ENCODE results near the gene ALG2. TPM values are rescaled to one million over a fixed set of nuclear protein-coding genes. Genes with fewer than 3 reads are reported as not detected.

The ALG2 gene
- total and polyA plus RNA-seq, 2 of the 13 experiments (the other 11 are each of a cell fraction or from before 2014, with no cell fraction given), result 46.2 to 49.0 TPM

- BruUV-seq (replicated peaks), result no TSS peak
- WGBS (ENCODE audit: low lambda C conversion rate), result 29% methylated on average over 3 of the region's 3 CpGs
- Histone ChIP-seq H3K4me3 (replicated peaks in 1 of 3; ENCODE audit: insufficient read depth in 1 of 3, low read depth in 2 of 3, low read length in 3 of 3) (no peak overlapping the region), H3K27ac (ENCODE audit: extremely low read length, insufficient read depth, low read length) (no peak overlapping the region), H3K4me2 (ENCODE audit: low read depth, low read length) (no peak overlapping the region), H3K27me3 (ENCODE audit: control insufficient read depth in 1 of 2, insufficient read depth in 2 of 2, low read length in 2 of 2) (peaks cover 0 to 22% of the 10 kb centered on the region in 2 experiments; a peak in 2 of 5 replicates), H3K4me1 (ENCODE audit: insufficient read depth, low read length) (no peaks in the 10 kb centered on the region), H4K20me1 (ENCODE audit: insufficient read depth, low read length) (no peaks in the 10 kb centered on the region), H3K9me3 (ENCODE audit: low read length) (no peaks in the 10 kb centered on the region), H3K9ac (ENCODE audit: insufficient read depth, low read depth, low read length) (no peak overlapping the region), H2AFZ (ENCODE audit: low read length) (no peak overlapping the region), H3K79me2 (ENCODE audit: insufficient read depth, low read length) (no peaks in the 10 kb centered on the region), H3K36me3 (replicated peaks in 1 of 2; ENCODE audit: control insufficient read depth in 1 of 2, insufficient read depth in 2 of 2, low read length in 2 of 2) (no peaks in the 10 kb centered on the region)
- ATAC-seq (peak; percentile 73), FAIRE-seq (no peak), DNase-seq (ENCODE audit: low spot score) (no peak)
- in situ Hi-C loops (cut with HindIII; ENCODE audit: extremely low pct_ligation_motif_present, low pct_unique_long_range_greater_than_20kb) (loop anchor here (25.0 kb wide), 1 partner anchor 815 kb away; no protein-coding TSS in a partner anchor), intact Hi-C loops (cut with micrococcal nuclease; ENCODE audit: unreplicated experiment) (no loop called here)
- ChIA-PET CTCF (ENCODE audit: low intra/inter-chr PET ratio, low total read pairs) (no interaction called here), POLR2A (interaction anchor here (0.8 kb wide), 1 partner anchor 25 kb away, joined by 6 read pairs; the partner anchor contains the start of genes ALG2 and SEC61B)
- TF ChIP-seq ZSCAN9 (CRISPR knock-in tag; IDR thresholded peaks at IDR 0.05; ENCODE audit: borderline replicate concordance) (no peak), TARDBP (CRISPR knock-in tag; IDR thresholded peaks at IDR 0.05) (no peak), ARNTL (CRISPR knock-in tag; IDR thresholded peaks at IDR 0.05) (no peak), GATAD2A (CRISPR knock-in tag; IDR thresholded peaks at IDR 0.05) (no peak), CEBPB (IDR thresholded peaks at IDR 0.05; ENCODE audit: borderline replicate concordance, low read depth, low read length) (no peak), ZNF546 (CRISPR knock-in tag; conservative IDR thresholded peaks at IDR 0.05) (no peak), CBFB (CRISPR knock-in tag; IDR thresholded peaks at IDR 0.05) (no peak), GMEB2 (CRISPR knock-in tag; IDR thresholded peaks at IDR 0.05; ENCODE audit: low read depth) (no peak), ZNF30 (CRISPR knock-in tag; IDR thresholded peaks at IDR 0.05) (no peak), NCOA5 (CRISPR knock-in tag; IDR thresholded peaks at IDR 0.05) (no peak), ADNP (CRISPR knock-in tag; IDR thresholded peaks at IDR 0.05) (no peak), SALL1 (CRISPR knock-in tag; IDR thresholded peaks at IDR 0.05) (no peak), PHF20 (CRISPR knock-in tag; IDR thresholded peaks at IDR 0.05) (no peak), FOXJ3 (CRISPR knock-in tag; IDR thresholded peaks at IDR 0.05; ENCODE audit: borderline replicate concordance) (no peak), NCOR1 (IDR thresholded peaks at IDR 0.05; ENCODE audit: borderline replicate concordance, low read length) (no peak)
- TF ChIP-seq, protein P1, sequence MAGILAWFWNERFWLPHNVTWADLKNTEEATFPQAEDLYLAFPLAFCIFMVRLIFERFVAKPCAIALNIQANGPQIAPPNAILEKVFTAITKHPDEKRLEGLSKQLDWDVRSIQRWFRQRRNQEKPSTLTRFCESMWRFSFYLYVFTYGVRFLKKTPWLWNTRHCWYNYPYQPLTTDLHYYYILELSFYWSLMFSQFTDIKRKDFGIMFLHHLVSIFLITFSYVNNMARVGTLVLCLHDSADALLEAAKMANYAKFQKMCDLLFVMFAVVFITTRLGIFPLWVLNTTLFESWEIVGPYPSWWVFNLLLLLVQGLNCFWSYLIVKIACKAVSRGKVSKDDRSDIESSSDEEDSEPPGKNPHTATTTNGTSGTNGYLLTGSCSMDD (CRISPR knock-in tag; IDR thresholded peaks at IDR 0.05), result no peak
- TF ChIP-seq, protein P2, sequence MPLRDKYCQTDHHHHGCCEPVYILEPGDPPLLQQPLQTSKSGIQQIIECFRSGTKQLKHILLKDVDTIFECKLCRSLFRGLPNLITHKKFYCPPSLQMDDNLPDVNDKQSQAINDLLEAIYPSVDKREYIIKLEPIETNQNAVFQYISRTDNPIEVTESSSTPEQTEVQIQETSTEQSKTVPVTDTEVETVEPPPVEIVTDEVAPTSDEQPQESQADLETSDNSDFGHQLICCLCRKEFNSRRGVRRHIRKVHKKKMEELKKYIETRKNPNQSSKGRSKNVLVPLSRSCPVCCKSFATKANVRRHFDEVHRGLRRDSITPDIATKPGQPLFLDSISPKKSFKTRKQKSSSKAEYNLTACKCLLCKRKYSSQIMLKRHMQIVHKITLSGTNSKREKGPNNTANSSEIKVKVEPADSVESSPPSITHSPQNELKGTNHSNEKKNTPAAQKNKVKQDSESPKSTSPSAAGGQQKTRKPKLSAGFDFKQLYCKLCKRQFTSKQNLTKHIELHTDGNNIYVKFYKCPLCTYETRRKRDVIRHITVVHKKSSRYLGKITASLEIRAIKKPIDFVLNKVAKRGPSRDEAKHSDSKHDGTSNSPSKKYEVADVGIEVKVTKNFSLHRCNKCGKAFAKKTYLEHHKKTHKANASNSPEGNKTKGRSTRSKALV (CRISPR knock-in tag; IDR thresholded peaks at IDR 0.05), result no peak
- TF ChIP-seq, protein P3, sequence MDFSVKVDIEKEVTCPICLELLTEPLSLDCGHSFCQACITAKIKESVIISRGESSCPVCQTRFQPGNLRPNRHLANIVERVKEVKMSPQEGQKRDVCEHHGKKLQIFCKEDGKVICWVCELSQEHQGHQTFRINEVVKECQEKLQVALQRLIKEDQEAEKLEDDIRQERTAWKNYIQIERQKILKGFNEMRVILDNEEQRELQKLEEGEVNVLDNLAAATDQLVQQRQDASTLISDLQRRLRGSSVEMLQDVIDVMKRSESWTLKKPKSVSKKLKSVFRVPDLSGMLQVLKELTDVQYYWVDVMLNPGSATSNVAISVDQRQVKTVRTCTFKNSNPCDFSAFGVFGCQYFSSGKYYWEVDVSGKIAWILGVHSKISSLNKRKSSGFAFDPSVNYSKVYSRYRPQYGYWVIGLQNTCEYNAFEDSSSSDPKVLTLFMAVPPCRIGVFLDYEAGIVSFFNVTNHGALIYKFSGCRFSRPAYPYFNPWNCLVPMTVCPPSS (IDR thresholded peaks at IDR 0.05), result no peak
Measured at GRCh38 chr9:99197124-99197630, 24.6 kb downstream of the ALG2 start.

Data from HepG2 (cell line).